Panc1 (cell line): Measurements from ENCODE around the gene TPP1. TPM values are rescaled to one million over a fixed set of nuclear protein-coding genes. Genes with fewer than 3 reads are reported as not detected.

ENCODE experiments used
- ATAC-seq: fragments of 200-7000 bp; cut with Tn5 transposase; 2 replicates; pipeline ENCODE4 v1.9.1; 2020; ENCODE audit warnings: mild to moderate bottlenecking, moderate library complexity
- BruUV-seq: library from RNA; stranded (reverse); fragments of 400-500 nt; replicated peaks from 2 replicates; lab custom pipeline; 2021; lab: Mats Ljungman, UMichigan
- CTCF ChIA-PET: fragments of 300-600 bp; sonication (Branson Sonifier 250); formaldehyde crosslinking; loops from one replicate; lab custom pipeline; 2022; ENCODE audit warnings: antibody characterized with exemption; lab: Charles Lee
- POLR2A ChIA-PET: fragments of 300-600 bp; sonication (Branson Sonifier 250); formaldehyde crosslinking; loops from one replicate; lab custom pipeline; 2022; ENCODE audit warnings: antibody characterized with exemption; lab: Charles Lee
- DNase-seq: peaks from one replicate; pipeline ENCODE4 v3.0.0-alpha.2; 2010; ENCODE audit warnings: low read depth, low spot score
- H3K27ac ChIP-seq: 2 replicates; pipeline ENCODE4 v1.5.1; 2011; ENCODE audit warnings: mild to moderate bottlenecking, low read length, inconsistent platforms
- H3K27me3 ChIP-seq: fragments of 200-500 bp; sonication (Bioruptor generic); 2 replicates; pipeline ENCODE4 v1.6.0; 2014; ENCODE audit warnings: low read length, inconsistent platforms; ENCODE audit not compliant: control insufficient read depth, insufficient read depth
- H3K36me3 ChIP-seq: fragments of 200-500 bp; sonication (Bioruptor generic); 2 replicates; pipeline ENCODE4 v1.5.1; 2014; ENCODE audit warnings: inconsistent platforms, mild to moderate bottlenecking, low read length, moderate library complexity; ENCODE audit not compliant: control insufficient read depth, insufficient read depth
- H3K4me1 ChIP-seq: 2 replicates; pipeline ENCODE4 v1.5.1; 2011; ENCODE audit warnings: inconsistent platforms, mild to moderate bottlenecking, low read length, moderate library complexity; ENCODE audit not compliant: control insufficient read depth, insufficient read depth
- H3K4me3 ChIP-seq, 2 experiments: 2 replicates each; pipeline ENCODE4 v1.5.1; 2011 to 2012; ENCODE audit warnings: low read depth in 2 of 2, low read length in 2 of 2, mild to moderate bottlenecking in 2 of 2, inconsistent platforms in 1 of 2, moderate library complexity in 1 of 2
- H3K9me3 ChIP-seq: fragments of 200-500 bp; sonication (Bioruptor generic); 2 replicates; pipeline ENCODE4 v1.5.1; 2014; ENCODE audit warnings: low read depth, mild to moderate bottlenecking, inconsistent platforms, low read length, moderate library complexity; ENCODE audit not compliant: control insufficient read depth, insufficient read depth
- CTCF ChIP-seq: fragments of 450-650 bp; IDR thresholded peaks from 2 replicates; pipeline ENCODE4 v1.5.1; 2017; ENCODE audit warnings: mild to moderate bottlenecking
- POLR2AphosphoS5 ChIP-seq: IDR thresholded peaks from 2 replicates; pipeline ENCODE4 v1.6.1; 2012; ENCODE audit warnings: mild to moderate bottlenecking, low read depth, low read length, moderate library complexity
- SIN3A ChIP-seq: IDR thresholded peaks from 2 replicates; pipeline ENCODE4 v1.6.1; 2012; ENCODE audit warnings: low read depth, mild to moderate bottlenecking, low read length, moderate library complexity, borderline replicate concordance; ENCODE audit not compliant: insufficient read depth
- TCF7L2 ChIP-seq: IDR thresholded peaks from 2 replicates; pipeline ENCODE4 v1.6.1; 2011; ENCODE audit warnings: mild to moderate bottlenecking, low read depth, low read length, inconsistent platforms
- in situ Hi-C: cut with HindIII; loops from 2 replicates; pipeline ENCODE4 v1.10.0; 2016; ENCODE audit warnings: low sequenced_read_pairs, low pct_unique_long_range_greater_than_20kb
- intact Hi-C: fragments of 100-400 bp; cut with micrococcal nuclease; formaldehyde crosslinking; loops from one replicate; pipeline ENCODE4 v1.10.0; 2022; ENCODE audit not compliant: unreplicated experiment
- total RNA-seq: library from RNA; stranded (reverse); gene quantifications from one replicate; pipeline ENCODE4 v1.2.1, GENCODE V29; 2021; ENCODE audit not compliant: unreplicated experiment
- TF ChIP-seq, protein P1 (sequence below), 2 experiments: IDR thresholded peaks; 2 replicates each; pipeline ENCODE4 v1.6.1; 2011 to 2012; ENCODE audit warnings: low read depth in 2 of 2, control low read depth in 1 of 2, low read length in 1 of 2, mild to moderate bottlenecking in 1 of 2, moderate library complexity in 1 of 2; ENCODE audit not compliant: insufficient read depth in 1 of 2

The TPP1 gene
- total RNA-seq, 1 experiment from 2014 or later = 200 TPM

- in situ Hi-C loops (no loop called here), intact Hi-C loops (no loop called here)
- ATAC-seq (no peak), DNase-seq (no peak)
- CTCF ChIA-PET = no interaction called here
- Histone ChIP-seq H3K4me1 (no peaks in the 10 kb centered on the region), H3K4me3 (no peak overlapping the region), H3K27ac (no peak overlapping the region), H3K27me3 (peaks cover 32% of the 10 kb centered on the region), H3K9me3 (no peaks in the 10 kb centered on the region), H3K36me3 (no peaks in the 10 kb centered on the region)
- BruUV-seq = no TSS peak
- POLR2A ChIA-PET = no interaction called here
- TF ChIP-seq CTCF (no peak), POLR2AphosphoS5 (no peak), SIN3A (no peak), TCF7L2 (no peak)
These were observed 26.8 kb upstream of the TPP1 start for GRCh38 chr11:6646071-6646470.

GRCh38 chr11:6642957-6643356 lies 23.7 kb upstream of the TPP1 start:
- no peak overlapping the region for H3K27ac ChIP-seq
- CTCF ChIA-PET = interaction anchor here (0.6 kb wide), 1 partner anchor 45 kb away, joined by 4 read pairs; no protein-coding TSS in a partner anchor
- TF ChIP-seq, protein P1, sequence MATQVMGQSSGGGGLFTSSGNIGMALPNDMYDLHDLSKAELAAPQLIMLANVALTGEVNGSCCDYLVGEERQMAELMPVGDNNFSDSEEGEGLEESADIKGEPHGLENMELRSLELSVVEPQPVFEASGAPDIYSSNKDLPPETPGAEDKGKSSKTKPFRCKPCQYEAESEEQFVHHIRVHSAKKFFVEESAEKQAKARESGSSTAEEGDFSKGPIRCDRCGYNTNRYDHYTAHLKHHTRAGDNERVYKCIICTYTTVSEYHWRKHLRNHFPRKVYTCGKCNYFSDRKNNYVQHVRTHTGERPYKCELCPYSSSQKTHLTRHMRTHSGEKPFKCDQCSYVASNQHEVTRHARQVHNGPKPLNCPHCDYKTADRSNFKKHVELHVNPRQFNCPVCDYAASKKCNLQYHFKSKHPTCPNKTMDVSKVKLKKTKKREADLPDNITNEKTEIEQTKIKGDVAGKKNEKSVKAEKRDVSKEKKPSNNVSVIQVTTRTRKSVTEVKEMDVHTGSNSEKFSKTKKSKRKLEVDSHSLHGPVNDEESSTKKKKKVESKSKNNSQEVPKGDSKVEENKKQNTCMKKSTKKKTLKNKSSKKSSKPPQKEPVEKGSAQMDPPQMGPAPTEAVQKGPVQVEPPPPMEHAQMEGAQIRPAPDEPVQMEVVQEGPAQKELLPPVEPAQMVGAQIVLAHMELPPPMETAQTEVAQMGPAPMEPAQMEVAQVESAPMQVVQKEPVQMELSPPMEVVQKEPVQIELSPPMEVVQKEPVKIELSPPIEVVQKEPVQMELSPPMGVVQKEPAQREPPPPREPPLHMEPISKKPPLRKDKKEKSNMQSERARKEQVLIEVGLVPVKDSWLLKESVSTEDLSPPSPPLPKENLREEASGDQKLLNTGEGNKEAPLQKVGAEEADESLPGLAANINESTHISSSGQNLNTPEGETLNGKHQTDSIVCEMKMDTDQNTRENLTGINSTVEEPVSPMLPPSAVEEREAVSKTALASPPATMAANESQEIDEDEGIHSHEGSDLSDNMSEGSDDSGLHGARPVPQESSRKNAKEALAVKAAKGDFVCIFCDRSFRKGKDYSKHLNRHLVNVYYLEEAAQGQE (IDR thresholded peaks at IDR 0.05; ENCODE audit: insufficient read depth in 1 of 2, low read depth in 2 of 2, low read length in 1 of 2) = no peak
- TF ChIP-seq SIN3A (no peak), TCF7L2 (no peak), POLR2AphosphoS5 (no peak), CTCF (no peak)

More at GRCh38 chr11:6642957-6643356, 23.7 kb upstream of the TPP1 start:
- no TSS peak for BruUV-seq
- H3K27me3 ChIP-seq = peaks cover 10% of the 10 kb centered on the region
- no peak for ATAC-seq
- in situ Hi-C loops (no loop called here), intact Hi-C loops (no loop called here)
- no peak for DNase-seq
- H3K36me3 ChIP-seq = no peaks in the 10 kb centered on the region
- H3K4me3 ChIP-seq = no peak overlapping the region
- H3K9me3 ChIP-seq = no peaks in the 10 kb centered on the region
- peaks cover 2% of the 10 kb centered on the region for H3K4me1 ChIP-seq
- POLR2A ChIA-PET = no interaction called here
